NCI-H446 treated with DMSO at 0.1 percent for 48 hours (cell line): ENCODE results near the gene PLEKHN1.
"Not testable (repeated sequence)": the region's sequence is repeated elsewhere in the genome, so short reads cannot be mapped to it uniquely, and the experiment has no call there.

Source experiments
- DNase-seq: peaks from one replicate; lab custom pipeline; 2025; lab: John Stamatoyannopoulos, UW

The PLEKHN1 gene

GRCh38 chr1:943545-944340, 22.5 kb upstream of the PLEKHN1 start:
- DNase-seq: no peak

- DNase-seq: peak; percentile 99
These were observed 21.6 kb upstream of the PLEKHN1 start for GRCh38 chr1:944341-945325.

GRCh38 chr1:945688-946556, 20.4 kb upstream of the PLEKHN1 start:
- no peak for DNase-seq

- not testable (repeated sequence) for DNase-seq
These were observed 19.5 kb upstream of the PLEKHN1 start for GRCh38 chr1:946811-947210.

GRCh38 chr1:947958-948357, 18.3 kb upstream of the PLEKHN1 start:
- DNase-seq: no peak

- no peak for DNase-seq
These were observed 16.0 kb upstream of the PLEKHN1 start for GRCh38 chr1:950268-950667.

- DNase-seq: no peak
These were observed 15.4 kb upstream of the PLEKHN1 start for GRCh38 chr1:950881-951280.

GRCh38 chr1:951364-951763, 14.9 kb upstream of the PLEKHN1 start:
- DNase-seq: no peak

GRCh38 chr1:952201-952600, 14.1 kb upstream of the PLEKHN1 start:
- DNase-seq: no peak

GRCh38 chr1:952603-953002, 13.7 kb upstream of the PLEKHN1 start:
- DNase-seq: no peak

- no peak for DNase-seq
These were observed 12.6 kb upstream of the PLEKHN1 start for GRCh38 chr1:953524-954320.

GRCh38 chr1:954927-955326, 11.4 kb upstream of the PLEKHN1 start:
- no peak for DNase-seq

GRCh38 chr1:955474-955873, 10.8 kb upstream of the PLEKHN1 start:
- DNase-seq: no peak

- DNase-seq: no peak
These were observed 9.6 kb upstream of the PLEKHN1 start for GRCh38 chr1:956636-957035.

GRCh38 chr1:958823-959730, 7.2 kb upstream of the PLEKHN1 start, which contains the start of gene NOC2L:
Gene NOC2L, minus strand, starts transcription at chr1:959256. Its CDS starts 16 bp downstream, at chr1:959240.
- peak; percentile 74 for DNase-seq

- no peak for DNase-seq
These were observed 6.4 kb upstream of the PLEKHN1 start for GRCh38 chr1:959731-960362.

GRCh38 chr1:960363-961131, 5.7 kb upstream of the PLEKHN1 start, which contains the start of gene KLHL17:
Gene KLHL17, plus strand, starts transcription at chr1:960584. Its CDS starts 110 bp downstream, at chr1:960694.
- peak; percentile 23 for DNase-seq

GRCh38 chr1:961132-961669, 5.1 kb upstream of the PLEKHN1 start:
- DNase-seq: no peak
